Fibroblast of skin of right quadriceps (primary cell): ENCODE results near the gene CFDP1.
"Not testable (repeated sequence)": the region's sequence is repeated elsewhere in the genome, so short reads cannot be mapped to it uniquely, and the experiment has no call there.

ENCODE experiments used
- DNase-seq: peaks from one replicate; pipeline ENCODE4 v3.0.0-alpha.2; 2013

The CFDP1 gene

DNA sequence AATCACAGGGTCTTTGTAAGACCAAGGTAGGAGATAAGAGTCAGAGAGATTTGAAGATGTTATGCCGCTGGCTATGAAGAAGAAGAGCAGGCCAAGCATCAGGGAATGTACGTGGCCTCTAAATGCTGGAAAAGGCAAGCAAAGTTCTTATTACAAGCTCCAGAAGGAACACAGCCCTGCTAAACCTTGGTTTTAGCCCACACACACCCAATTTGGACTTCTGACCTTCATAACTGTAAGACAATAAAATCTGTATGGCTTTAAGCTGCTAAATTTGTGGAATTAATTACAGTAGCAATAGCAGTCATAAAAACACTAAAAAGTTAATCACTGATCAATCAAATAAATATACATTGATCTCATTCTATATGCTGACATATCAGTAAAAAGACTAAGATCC is 25.1 kb upstream of the CFDP1 start:
- DNase-seq = no peak

DNA sequence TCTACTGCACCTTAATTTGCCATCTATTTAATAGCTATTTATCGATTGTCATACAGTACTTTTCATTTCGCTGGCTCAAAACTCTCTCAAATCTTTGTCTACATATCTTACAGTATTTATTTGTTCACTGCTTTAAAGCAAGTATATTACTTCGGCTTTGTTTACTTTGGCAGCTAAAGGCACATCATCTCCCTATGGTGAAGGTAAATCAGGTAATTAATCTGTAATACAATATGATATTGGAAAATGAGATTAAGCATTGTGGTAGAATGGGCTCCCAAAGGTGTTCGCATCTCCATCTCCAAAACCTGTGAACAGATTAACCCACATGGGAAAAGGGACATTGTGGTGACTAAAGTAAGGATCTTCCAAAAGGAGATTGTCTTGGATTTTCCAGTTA is 24.7 kb upstream of the CFDP1 start:
- DNase-seq = no peak

DNA sequence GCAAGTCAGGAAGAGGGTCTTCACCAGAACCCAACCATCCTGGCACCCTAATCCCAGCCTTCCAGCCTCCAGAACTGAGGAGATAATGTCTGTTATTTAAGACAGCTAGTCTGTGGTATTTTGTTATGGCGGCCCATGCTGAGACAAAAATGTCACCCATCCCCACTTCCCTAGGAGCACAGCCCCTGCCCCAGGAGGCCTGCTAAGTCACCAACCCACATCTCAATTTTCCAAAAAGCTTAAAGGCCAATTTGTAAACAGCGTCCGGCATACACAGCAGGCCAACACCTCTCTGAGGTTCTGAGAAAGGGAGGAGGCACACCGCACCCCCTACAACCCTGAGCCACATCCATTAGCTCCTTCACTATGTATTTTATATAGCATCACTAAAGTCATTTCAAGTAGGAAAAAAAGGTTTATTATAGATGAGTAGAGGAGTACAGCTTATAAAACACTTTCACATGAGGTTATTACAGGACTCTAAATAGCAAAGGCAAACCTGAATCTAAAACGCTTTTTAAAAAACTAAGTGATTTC is 24.2 kb upstream of the CFDP1 start:
- no peak for DNase-seq

DNA sequence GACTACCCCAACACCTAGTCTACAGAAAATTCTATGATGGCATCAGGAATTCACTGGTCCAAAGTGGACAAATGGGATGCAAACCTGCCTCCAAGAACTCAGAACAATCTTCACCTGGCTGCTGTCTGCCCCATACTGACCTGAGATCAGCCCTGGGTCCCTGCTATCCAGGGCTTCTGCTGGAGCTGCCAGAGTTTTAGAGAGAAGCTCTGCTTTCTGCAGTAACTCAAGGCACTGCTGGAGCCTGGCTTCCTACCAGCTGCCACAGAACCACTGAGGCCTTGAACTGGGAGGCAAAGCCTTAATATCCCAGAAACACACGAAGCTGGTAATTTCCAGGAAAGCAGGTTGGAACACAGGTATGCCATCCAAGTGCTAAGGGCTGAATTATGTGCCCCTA is 23.7 kb upstream of the CFDP1 start:
- DNase-seq = no peak

DNA sequence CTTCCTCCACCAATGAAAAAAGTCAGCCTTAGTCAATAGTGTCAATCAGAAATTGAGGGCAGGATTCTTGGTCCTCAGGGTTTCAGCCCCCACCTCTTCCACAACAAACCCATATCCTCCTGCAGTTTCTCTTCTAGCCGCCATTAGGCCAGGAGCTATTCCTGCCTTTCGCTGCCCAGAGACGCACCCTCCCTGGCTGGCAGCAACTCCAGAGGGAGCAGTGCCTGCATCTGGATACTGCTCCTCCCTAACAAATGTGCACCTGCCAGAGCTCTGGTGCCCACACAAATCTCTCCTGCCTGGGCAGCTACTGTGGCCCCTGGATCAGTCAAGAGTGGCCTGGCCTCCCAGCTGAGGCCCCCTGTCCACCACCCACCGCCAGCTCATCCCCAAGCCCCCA is 23.2 kb upstream of the CFDP1 start:
- not testable (repeated sequence) for DNase-seq

DNA sequence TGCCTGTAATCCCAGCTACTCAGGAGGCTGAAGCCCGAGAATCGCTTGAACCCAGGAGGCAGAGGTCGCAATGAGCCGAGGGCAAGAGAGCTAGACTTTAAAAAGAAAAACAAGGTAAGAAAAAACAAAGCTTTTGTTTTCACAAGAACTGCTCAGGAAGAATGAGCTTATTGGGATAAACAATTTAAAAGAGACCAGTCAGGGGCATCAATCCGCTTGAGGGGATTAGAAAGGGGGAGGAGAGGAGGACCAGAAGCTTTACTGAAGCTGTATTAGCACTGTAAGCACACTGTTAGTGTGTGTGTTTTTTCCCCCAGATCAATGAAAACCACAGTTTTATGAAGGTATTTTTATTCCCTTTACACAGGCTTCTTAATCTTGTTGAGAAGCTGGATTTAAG is 22.4 kb upstream of the CFDP1 start:
- no peak for DNase-seq

DNA sequence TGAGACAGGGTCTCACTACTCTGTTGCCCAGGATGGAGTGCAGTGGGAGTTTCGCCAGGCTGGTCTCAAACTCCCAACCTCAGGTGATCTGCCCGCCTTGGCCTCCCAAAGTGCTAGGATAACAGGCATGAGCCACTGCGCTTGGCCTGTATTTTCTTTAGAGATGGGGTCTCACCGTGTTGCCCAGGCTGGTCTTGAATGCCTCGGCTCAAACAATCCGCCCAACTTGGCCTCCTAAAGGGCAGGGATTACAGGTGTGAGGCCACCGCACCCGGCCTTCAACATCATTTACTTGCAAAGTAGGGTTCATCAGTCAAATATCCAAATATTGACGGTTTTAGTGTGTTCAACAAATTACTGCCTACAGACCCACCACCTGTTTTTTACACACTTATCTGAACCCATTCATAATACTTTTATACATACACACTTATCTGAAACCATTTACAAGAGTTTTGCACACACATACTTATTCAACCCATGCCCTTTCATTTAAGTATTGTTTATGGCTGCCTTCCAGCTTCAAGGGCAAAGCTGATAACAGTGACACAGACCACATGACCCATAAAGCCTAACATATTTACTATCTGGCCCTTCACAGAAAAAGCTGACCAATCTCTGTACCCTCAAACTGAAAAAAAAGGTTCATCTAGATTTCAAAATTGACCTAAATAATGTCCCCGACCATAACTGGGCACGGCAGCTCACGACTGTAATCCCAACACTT is 19.3 kb upstream of the CFDP1 start:
- no peak for DNase-seq

DNA sequence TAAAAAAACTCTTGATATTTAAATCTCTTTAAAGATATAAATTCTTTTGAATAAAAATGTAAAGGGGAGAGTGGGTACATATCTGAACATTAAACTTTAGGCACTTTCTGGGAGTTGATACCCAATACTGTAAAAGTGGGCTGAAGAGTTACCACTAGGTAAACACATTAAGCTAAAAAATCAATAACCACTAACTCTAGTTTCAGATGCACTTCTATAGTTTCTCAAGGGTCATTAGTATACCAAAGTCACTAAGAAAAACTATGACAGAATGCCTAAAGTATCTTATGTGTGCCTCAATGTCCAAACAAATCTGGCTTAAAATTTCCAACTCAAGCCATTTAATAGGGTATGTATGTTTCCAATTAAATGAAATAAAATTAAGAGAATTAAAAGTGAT is 13.1 kb upstream of the CFDP1 start:
- DNase-seq = no peak

DNA sequence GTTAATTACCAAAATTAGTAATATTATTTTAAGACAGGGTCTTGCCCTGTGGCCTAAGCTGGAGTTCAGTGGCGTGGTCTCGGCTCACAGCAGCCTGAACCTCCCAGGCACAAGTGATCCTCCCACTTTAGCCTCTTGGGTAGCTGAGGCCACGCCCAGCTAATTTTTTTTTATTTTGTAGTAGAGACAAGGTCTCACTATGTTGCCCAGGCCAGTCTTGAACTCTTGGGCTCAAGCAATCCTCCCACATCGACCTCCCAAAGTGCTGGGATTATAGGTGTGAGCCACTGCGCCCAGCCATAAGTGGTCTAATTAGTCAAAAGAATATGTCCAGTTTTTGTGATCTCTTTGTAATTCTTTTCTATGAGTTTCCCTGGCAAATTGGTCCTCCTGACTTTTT is 12.0 kb upstream of the CFDP1 start:
- DNase-seq = no peak

DNA sequence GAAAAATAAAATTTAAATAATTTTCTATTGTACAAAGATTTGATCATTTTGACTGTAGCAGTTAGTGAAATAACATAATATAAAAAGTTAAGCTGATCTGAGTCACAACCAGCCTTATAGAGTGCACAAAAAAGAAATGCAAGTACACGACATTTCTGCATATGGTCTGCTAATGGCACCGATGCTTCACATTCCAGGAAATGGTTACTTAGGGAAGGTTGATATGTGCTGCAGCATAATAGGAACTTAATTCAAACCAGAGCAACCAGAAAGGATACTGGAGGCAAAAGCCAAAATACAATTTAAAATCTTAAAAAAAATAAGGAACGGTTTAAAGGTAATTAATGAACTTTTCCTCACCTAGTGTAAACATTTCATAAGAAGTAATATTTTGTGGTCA is 10.0 kb upstream of the CFDP1 start:
- peak; percentile 85 for DNase-seq

DNA sequence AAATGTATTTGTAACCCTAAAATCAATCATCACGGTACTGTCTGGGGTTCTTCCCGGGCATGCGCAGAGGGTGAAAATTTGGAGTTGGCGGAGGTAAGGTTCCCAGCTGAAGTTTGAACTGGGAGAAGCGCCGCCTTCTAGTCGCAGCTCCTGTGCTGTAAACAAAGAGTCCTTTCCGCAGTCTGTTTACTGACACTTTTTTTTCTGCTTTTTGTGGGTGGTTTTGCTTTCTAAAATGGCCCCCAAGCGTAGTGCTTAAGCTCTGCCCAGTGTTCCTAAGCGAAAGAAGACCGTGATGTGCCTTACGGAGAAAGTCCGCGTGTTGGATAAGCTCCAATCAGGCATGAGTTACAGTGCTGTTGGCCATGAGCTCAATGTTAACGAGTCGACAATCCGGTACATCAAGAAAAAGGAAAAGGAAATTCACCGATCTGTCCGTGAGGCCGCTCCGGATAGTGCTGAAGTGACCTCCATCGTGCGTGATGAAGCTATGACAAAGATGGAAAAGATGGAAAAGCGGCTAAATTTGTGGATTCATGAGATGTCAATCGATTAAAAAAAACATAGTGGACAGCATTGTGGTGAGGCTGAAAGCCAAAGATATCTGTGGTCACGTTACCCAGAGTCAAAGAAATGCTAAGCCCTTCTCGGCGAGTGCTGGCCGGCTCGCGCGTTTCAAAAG is 570 bp upstream of the CFDP1 start:
- peak; percentile 93 for DNase-seq

DNA sequence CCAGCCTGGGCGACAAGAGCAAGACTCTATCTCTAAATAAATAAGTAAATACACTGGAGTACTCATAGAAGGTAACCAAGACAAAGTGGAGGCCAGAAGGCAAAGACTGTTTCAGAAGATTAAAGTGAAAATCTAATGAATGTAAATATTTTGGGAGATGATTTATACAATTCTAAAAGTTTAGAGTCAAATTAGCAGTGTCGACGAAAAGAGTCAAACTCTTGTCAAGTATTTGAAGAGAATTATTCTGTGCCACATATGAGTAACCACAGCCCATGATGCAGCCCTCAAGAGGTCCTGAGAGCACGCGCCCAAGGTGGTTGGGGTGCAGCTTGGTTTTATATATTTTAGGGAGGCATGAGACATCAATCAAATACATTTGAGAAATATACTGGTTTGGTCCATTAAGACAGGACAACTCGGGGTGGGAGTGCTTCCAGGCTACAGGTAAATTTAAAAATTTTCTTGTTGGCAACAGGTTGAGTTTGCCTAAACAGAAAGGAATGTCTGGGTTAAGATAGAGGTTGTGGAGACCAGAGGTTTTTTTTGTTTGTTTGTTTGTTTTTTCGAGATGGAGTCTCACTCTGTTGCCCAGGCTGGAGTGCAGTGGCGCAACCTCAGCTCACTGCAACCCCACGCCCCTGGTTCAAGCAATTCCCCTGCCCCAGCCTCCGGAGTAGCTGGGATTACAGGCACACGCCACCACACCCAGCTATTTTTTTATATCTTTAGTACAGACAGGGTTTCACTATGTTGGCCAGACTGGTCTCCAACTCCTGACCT is 3.5 kb downstream of the CFDP1 start:
- DNase-seq = no peak

DNA sequence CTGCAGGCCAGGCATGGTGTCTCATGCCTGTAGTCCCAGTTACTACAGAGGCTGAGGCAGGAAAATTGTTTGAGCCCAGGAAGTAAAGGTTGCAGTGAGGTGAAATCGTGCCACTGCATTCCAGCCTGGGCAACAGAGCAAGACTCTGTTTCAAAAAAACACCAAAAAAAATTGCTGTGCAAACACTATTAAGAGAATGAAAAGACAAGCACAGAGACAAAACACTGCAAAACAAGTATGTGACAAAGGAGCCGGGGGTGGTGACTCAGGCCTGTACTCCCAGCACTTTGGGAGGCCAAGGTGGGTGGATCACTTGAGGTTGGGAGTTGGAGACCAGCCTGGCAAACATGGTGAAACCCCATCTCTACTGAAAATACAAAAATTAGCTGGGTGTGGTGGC is 6.8 kb downstream of the CFDP1 start:
- DNase-seq = not testable (repeated sequence)

DNA sequence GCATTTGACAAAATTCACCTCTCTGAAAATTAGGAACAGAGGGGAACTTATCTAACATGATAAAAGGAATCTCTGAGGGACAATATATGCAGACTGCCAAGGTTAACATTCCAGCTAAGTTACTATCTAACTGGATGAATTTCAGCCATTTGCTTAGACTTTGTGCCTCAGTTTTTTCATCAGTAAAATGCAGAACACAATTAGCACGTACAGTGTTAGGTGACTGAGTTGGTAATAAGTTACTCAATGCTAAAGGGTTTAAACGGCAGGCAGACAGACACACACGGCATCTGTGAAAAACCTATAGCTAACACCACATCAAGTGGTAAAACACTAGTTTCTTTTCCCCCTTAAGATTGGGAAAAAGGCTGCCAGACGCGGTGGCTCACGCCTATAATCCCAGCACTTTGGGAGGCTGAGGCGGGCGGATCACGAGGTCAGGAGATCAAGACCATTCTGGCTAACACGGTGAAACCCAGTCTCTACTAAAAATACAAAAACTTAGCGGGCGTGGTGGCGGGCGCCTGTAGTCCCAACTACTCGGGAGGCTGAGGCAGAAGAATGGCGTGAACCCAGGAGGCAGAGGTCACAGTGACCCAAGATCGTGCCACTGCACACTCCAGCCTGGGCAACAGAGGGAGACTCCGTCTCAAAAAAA is 9.1 kb downstream of the CFDP1 start:
- DNase-seq = not testable (repeated sequence)

DNA sequence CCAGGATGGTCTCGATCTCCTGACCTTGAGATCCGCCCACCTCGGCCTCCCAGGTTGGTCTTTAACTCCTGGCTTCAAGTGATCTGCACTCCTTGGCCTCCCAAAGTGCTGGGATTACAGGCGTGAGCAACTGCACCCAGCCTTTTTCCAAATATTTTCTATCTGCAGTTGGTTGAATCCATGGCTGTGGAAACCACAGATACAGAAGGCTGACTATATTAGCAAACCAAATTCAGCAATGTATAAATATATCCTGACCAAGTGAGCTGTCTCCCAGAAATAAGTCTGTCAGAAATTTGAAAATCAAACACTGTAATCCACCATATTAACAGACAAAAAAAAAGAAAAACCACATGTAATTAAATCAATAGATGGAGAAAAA is 9.6 kb downstream of the CFDP1 start:
- DNase-seq = no peak

DNA sequence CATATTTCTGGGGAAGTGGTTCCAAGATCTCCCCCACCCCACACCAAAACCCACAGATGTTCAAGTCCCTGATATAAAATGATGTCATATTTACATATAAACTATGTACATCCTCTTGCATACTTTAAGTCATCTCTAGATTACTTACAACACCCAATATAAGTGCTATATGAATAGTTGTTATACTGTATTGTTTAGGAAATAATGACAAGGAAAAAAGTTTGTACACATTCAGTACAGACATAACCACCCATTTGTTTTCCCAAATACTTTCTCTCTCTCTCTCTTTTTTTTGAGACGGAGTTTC is 11.5 kb downstream of the CFDP1 start:
- no peak for DNase-seq

DNA sequence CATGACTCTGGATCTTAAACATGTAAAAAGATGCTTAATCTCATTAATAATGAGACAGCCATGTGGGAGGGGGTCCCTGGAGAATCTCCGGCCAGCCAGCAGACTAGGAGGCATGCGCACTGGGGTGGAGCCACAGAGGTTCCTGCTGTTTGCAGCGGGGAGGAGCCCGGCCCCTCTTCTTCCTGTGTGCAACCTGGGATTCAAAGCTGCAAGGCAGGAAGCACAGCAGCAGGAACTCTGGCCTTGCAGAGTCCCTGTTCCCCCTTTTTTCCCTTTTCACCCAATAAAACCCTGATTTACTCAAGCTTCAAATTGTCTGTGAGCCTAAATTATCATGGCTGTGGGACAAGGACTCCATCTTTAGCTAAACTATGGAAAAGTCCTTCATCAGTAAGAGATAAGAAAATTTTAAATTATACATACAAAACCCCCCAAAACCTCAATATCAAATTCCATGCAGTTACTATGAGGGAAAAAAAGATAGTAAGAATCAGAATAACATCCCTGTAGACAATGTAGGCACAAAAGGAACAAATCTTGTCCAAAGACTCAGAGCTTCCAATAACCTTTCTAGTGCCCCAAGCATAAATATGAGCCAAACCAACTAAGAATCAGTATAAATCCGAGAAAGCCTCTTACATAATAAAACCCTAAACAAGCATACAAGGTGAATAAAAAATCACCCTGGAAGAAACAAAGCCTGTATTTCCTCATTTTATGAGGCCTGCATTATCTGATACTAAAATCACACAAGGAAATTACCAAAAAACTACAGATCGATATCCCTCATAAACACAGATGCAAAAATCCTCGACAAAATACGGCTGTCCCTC is 12.1 kb downstream of the CFDP1 start:
- DNase-seq = peak; percentile 73

DNA sequence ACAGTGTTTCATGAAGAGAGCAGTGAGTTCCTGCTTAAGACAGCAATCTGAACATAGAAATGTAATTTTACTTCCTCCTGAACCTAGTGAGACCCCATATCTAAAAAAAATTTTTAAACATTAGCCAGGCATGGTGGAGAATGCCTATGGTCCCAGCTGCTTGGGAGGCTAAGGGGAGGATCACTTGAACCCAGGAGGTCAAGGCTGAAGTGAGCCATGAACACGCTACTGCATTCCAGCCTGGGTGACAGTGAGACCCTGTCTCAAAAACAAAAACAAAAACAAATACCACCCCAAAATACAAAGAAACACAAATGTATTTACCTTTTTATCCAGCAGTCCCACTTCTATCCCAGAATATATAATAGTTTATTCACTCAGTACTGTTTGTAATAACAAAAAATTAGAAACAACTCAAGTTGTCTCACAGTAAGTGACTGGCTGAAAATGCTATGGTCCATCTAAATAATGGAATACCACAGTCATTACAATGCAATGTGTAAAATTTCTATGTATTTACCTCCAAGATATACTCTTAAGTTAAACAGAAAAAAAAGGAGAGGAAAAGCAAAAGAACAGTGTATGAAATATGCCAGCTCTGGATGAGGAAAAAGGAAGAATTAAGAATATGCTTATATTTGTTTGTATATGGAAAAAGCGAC is 16.3 kb downstream of the CFDP1 start:
- no peak for DNase-seq

DNA sequence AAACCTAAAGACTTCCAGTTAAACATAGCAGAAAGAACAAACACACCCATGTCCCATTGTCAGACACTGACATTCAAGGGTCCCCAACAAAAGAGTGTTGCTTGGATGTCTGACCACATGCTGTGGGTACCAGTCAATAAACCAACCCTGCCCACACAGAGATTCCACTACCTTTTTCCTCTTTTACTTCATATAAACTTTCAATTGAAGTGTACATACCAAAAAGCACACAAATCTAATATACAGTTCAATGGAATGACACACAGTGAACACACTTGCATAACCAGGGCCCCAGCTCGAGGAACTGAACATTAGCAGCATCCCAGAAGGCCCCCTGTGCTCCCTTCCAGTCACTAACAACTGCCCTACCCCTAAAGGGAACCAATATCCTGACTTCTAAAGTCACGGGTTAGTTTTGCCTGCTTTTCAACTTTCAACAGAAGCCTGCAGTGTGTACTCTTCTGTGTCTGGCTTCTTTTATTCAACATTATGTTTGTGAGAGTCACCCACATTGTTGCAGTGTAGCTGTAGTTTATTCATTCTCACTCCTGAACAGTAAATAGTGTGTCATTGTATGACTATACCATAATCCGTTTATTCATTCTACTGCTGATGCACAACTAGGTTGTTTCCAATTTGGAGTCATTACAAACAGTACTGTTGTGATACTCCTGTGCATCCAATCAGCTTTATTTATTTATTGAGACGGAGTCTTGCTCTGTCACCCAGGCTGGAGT is 18.0 kb downstream of the CFDP1 start:
- DNase-seq = no peak

DNA sequence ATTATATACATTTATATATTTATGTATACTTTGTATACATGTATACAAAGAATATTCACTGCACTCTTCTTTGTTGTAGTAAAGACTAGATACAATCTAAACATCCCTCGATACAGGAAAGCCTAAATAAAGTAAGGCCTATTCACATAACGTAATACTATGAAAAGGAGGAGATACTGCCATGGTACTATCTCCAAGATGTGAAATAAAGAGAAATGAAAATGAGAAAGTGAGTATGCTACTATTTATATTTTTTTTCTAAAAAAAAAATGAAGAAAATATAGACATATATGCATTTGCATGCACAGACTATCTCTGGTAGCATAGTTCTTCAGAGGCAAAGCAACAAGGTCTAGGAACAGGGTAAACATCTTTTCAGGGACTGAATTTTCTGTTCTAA is 19.4 kb downstream of the CFDP1 start:
- DNase-seq = no peak

DNA sequence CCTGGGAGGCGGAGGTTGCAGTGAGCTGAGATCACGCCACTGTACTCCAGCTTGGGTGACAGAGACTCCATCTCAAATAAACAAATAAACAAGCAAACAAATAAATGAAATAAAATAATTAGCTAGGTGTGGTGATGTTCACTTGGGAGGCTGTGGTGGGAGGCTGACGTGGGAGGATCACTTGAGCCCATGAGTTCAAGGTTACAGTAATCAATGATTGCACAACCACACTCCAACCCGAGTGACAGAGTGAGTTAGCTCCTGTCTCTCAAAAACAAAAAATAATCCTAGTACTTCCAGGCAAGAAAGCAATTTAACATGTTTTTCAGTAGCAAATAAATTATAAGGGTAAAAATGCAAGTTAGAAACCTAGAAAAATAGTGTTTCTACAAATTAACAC is 26.4 kb downstream of the CFDP1 start:
- no peak for DNase-seq
